Breast epithelium (tissue), 4 donors: ENCODE measurements around the gene ART3. TPM values are rescaled to one million over a fixed set of nuclear protein-coding genes. Genes with fewer than 3 reads are reported as not detected.

Experiments used
- DNase-seq, 2 donors: peaks; one replicate each; pipeline ENCODE4 v3.0.0-alpha.2; 2019; ENCODE audit warnings: low spot score in 2 of 2
- H3K27ac ChIP-seq, 2 donors: fragments of 200-600 bp; sonication (generic) in 1 of 2; one replicate each; pipeline ENCODE4 v1.5.1; 2016 to 2019; ENCODE audit warnings: mild to moderate bottlenecking in 1 of 2
- H3K27me3 ChIP-seq, 2 donors: fragments of 200-600 bp; sonication (generic) in 1 of 2; one replicate each; pipeline versions ENCODE4 v1.5.1 to v1.6.0; 2017 to 2019; ENCODE audit warnings: control low read depth in 1 of 2, mild to moderate bottlenecking in 1 of 2
- H3K36me3 ChIP-seq: fragments of 200-600 bp; one replicate; pipeline ENCODE4 v1.5.1; 2019
- H3K4me1 ChIP-seq, 2 donors: fragments of 200-600 bp; sonication (generic); one replicate each; pipeline ENCODE4 v1.5.1; 2016 to 2019; ENCODE audit warnings: control low read depth in 1 of 2
- H3K4me3 ChIP-seq, 3 donors: fragments of 200-600 bp; sonication (generic); 1 replicate in 2 of 3; 2 replicates in 1 of 3; pipeline ENCODE4 v1.5.1; 2016 to 2019; ENCODE audit warnings: mild to moderate bottlenecking in 3 of 3, moderate library complexity in 2 of 3
- H3K9me3 ChIP-seq, 2 donors: fragments of 200-600 bp; sonication (generic) in 1 of 2; one replicate each; pipeline ENCODE4 v1.5.1; 2016 to 2019; ENCODE audit warnings: control low read depth in 1 of 2
- CTCF ChIP-seq, 3 donors: fragments of 450-650 bp; IDR thresholded peaks; one replicate each; pipeline ENCODE4 v1.5.1; 2016 to 2017; ENCODE audit warnings: antibody characterized with exemption in 3 of 3, mild to moderate bottlenecking in 3 of 3, moderate library complexity in 3 of 3
- POLR2A ChIP-seq: fragments of 450-650 bp; IDR thresholded peaks from one replicate; pipeline ENCODE4 v1.6.1; 2016; ENCODE audit warnings: antibody characterized with exemption, mild to moderate bottlenecking, moderate library complexity
- POLR2AphosphoS5 ChIP-seq, 3 donors: sonication (generic); formaldehyde crosslinking; IDR thresholded peaks; one replicate each; pipeline ENCODE4 v1.6.1; 2017; ENCODE audit warnings: antibody characterized with exemption in 3 of 3
- intact Hi-C: fragments of 100-400 bp; cut with DNase I; formaldehyde crosslinking; loops from one replicate; pipeline ENCODE4 v1.15.1; 2023; ENCODE audit warnings: low total_unique reads
- total RNA-seq, 3 donors: library from RNA; depleted of rRNA; stranded (reverse); fragments of >200 nt; gene quantifications; one replicate each; pipeline ENCODE4 v1.1.0, GENCODE V29; 2016

The ART3 gene
- total RNA-seq, 3 donors from 2014 or later, result not detected

GRCh38 chr4:76060506-76060905, 14.0 kb upstream of the ART3 start:
- no peak for DNase-seq
- intact Hi-C loops, result no loop called here
- Histone ChIP-seq H3K27me3 (no peaks in the 10 kb centered on the region), H3K9me3 (no peaks in the 10 kb centered on the region), H3K4me3 (no peak overlapping the region), H3K27ac (no peak overlapping the region), H3K36me3 (no peaks in the 10 kb centered on the region), H3K4me1 (no peaks in the 10 kb centered on the region)
- TF ChIP-seq CTCF (IDR thresholded peaks at IDR 0.05) (no peak), POLR2A (no peak), POLR2AphosphoS5 (IDR thresholded peaks at IDR 0.05) (no peak)

GRCh38 chr4:76061421-76061820, 13.1 kb upstream of the ART3 start:
- Histone ChIP-seq H3K9me3 (no peaks in the 10 kb centered on the region), H3K36me3 (no peaks in the 10 kb centered on the region), H3K4me1 (no peaks in the 10 kb centered on the region), H3K4me3 (no peak overlapping the region), H3K27ac (no peak overlapping the region), H3K27me3 (no peaks in the 10 kb centered on the region)
- TF ChIP-seq POLR2A, result no peak
- no peak for TF ChIP-seq POLR2AphosphoS5 (IDR thresholded peaks at IDR 0.05)
- no peak for TF ChIP-seq CTCF (IDR thresholded peaks at IDR 0.05)
- DNase-seq, result no peak
- intact Hi-C loops, result no loop called here

GRCh38 chr4:76061982-76062381, 12.5 kb upstream of the ART3 start:
- H3K27me3 ChIP-seq, result no peaks in the 10 kb centered on the region
- TF ChIP-seq POLR2A (no peak), POLR2AphosphoS5 (IDR thresholded peaks at IDR 0.05) (no peak), CTCF (IDR thresholded peaks at IDR 0.05) (no peak)
- no peak for DNase-seq
- H3K9me3 ChIP-seq, result no peaks in the 10 kb centered on the region
- H3K4me1 ChIP-seq, result no peaks in the 10 kb centered on the region
- H3K36me3 ChIP-seq, result no peaks in the 10 kb centered on the region
- no peak overlapping the region for H3K27ac ChIP-seq
- no peak overlapping the region for H3K4me3 ChIP-seq
- intact Hi-C loops, result no loop called here

- DNase-seq, result no peak
- Histone ChIP-seq H3K4me3 (no peak overlapping the region), H3K4me1 (no peaks in the 10 kb centered on the region), H3K27me3 (no peaks in the 10 kb centered on the region), H3K36me3 (no peaks in the 10 kb centered on the region), H3K27ac (no peak overlapping the region), H3K9me3 (no peaks in the 10 kb centered on the region)
- TF ChIP-seq CTCF (IDR thresholded peaks at IDR 0.05), result no peak
- TF ChIP-seq POLR2A, result no peak
- TF ChIP-seq POLR2AphosphoS5 (IDR thresholded peaks at IDR 0.05), result no peak
- intact Hi-C loops, result no loop called here
These were observed 8.0 kb upstream of the ART3 start for GRCh38 chr4:76066546-76066945.

- Histone ChIP-seq H3K27me3 (no peaks in the 10 kb centered on the region), H3K36me3 (no peaks in the 10 kb centered on the region), H3K4me1 (no peaks in the 10 kb centered on the region), H3K9me3 (no peaks in the 10 kb centered on the region), H3K27ac (no peak overlapping the region), H3K4me3 (no peak overlapping the region)
- intact Hi-C loops, result loop anchor here (2.0 kb wide), 1 partner anchor 73 kb away; no protein-coding TSS in a partner anchor
- peak in 1 of 2 donors; percentile 64 for DNase-seq
- no peak for TF ChIP-seq POLR2AphosphoS5 (IDR thresholded peaks at IDR 0.05)
- no peak for TF ChIP-seq POLR2A
- peak; percentile 51 to 70 (median 62) for TF ChIP-seq CTCF (IDR thresholded peaks at IDR 0.05)
These were observed 6.7 kb upstream of the ART3 start for GRCh38 chr4:76067652-76068286.
